ENCODE results near the gene FAM43B. TPM values are rescaled to one million over a fixed set of nuclear protein-coding genes. Genes with fewer than 3 reads are reported as not detected.

Gene FAM43B
- polyA plus RNA-seq, 2 of the 4 experiments (the other 2 are of a cell fraction): 0.76 to 6.9 TPM

DNA sequence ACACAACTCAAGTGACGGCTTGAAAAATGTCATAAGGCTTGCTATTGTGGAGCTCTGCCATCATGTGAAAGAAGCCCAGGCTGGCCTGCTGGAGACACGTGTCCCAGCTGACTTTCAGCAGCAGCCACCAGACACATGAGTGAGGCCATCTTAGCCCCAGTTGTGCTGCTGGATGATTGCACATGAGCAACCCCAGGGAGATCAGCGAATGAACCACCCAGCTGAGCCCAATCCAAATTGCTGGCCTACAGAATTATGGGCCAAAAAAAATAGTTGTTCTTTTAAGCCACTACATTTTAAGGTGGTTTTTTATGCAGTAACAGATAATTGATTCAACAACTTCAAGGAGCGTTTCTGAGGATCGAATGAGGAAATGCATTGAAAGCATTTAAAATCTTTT is 19.1 kb downstream of the FAM43B start:
- TF ChIP-seq TP53 (CRISPR knock-in tag; IDR thresholded peaks at IDR 0.05): no peak
- TF ChIP-seq EHMT2 (IDR thresholded peaks at IDR 0.05; ENCODE audit: low read depth): no peak
- TF ChIP-seq SMC3 (IDR thresholded peaks at IDR 0.05): no peak
- TF ChIP-seq, protein P1, sequence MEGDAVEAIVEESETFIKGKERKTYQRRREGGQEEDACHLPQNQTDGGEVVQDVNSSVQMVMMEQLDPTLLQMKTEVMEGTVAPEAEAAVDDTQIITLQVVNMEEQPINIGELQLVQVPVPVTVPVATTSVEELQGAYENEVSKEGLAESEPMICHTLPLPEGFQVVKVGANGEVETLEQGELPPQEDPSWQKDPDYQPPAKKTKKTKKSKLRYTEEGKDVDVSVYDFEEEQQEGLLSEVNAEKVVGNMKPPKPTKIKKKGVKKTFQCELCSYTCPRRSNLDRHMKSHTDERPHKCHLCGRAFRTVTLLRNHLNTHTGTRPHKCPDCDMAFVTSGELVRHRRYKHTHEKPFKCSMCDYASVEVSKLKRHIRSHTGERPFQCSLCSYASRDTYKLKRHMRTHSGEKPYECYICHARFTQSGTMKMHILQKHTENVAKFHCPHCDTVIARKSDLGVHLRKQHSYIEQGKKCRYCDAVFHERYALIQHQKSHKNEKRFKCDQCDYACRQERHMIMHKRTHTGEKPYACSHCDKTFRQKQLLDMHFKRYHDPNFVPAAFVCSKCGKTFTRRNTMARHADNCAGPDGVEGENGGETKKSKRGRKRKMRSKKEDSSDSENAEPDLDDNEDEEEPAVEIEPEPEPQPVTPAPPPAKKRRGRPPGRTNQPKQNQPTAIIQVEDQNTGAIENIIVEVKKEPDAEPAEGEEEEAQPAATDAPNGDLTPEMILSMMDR (IDR thresholded peaks at IDR 0.05): no peak
- TF ChIP-seq, protein P2, sequence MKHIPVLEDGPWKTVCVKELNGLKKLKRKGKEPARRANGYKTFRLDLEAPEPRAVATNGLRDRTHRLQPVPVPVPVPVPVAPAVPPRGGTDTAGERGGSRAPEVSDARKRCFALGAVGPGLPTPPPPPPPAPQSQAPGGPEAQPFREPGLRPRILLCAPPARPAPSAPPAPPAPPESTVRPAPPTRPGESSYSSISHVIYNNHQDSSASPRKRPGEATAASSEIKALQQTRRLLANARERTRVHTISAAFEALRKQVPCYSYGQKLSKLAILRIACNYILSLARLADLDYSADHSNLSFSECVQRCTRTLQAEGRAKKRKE (CRISPR knock-in tag; IDR thresholded peaks at IDR 0.05; ENCODE audit: low read depth): no peak
- no peak for TF ChIP-seq KDM1A (IDR thresholded peaks at IDR 0.05; ENCODE audit: low read depth)
- TF ChIP-seq HOXB5 (CRISPR knock-in tag; IDR thresholded peaks at IDR 0.05): no peak
- no peak for TF ChIP-seq CBX8 (IDR thresholded peaks at IDR 0.05)
- TF ChIP-seq, protein P3, sequence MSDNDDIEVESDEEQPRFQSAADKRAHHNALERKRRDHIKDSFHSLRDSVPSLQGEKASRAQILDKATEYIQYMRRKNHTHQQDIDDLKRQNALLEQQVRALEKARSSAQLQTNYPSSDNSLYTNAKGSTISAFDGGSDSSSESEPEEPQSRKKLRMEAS (IDR thresholded peaks at IDR 0.05): no peak
- TF ChIP-seq POLR2AphosphoS2 (conservative IDR thresholded peaks at IDR 0.05; ENCODE audit: low read length): no peak
- no peak for TF ChIP-seq CHD4 (IDR thresholded peaks at IDR 0.05; ENCODE audit: borderline replicate concordance)
- Histone ChIP-seq H3K4me3 (no peak overlapping the region), H3K4me1 (peaks cover 11% of the 10 kb centered on the region), H3K9me3 (peaks cover 8% of the 10 kb centered on the region; the same call in 1 of the 3 replicates), H3K27ac (no peak overlapping the region), H3K4me2 (no peak overlapping the region)
- FAIRE-seq (no peak), ATAC-seq (no peak), DNase-seq (ENCODE audit: low read depth in 1 of 2, low spot score in 1 of 2) (no peak)
- ChIA-PET CTCF (no interaction called here), POLR2A (no interaction called here)
- 78% methylated on average over 5 of the region's 5 CpGs for WGBS (ENCODE audit: missing lambda C conversion rate)

DNA sequence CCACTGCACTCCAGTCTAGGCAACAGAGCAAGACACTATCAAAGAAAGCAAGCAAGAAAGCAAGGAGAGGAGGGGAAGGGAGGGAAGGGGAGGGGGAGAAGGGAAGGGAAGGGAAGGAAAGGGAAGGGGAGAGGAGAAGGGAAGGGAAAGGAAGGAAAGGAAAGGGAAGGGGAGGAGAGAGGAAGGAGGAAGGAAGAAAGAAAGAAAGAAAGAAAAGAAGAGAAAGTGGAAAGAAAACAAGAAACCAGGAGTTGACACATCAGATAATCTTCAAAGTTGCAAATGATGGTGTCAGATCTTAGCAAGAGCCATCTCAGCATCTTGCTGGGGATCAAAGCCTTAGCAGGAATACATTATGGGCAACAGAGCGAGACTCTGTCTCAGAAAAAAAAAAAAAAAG is 21.6 kb downstream of the FAM43B start:
- POLR2A ChIA-PET: no interaction called here
- DNase-seq (ENCODE audit: low read depth in 1 of 2, low spot score in 1 of 2) (no peak), ATAC-seq (no peak), FAIRE-seq (no peak)
- peaks cover 8% of the 10 kb centered on the region; the same call in 1 of the 3 replicates for H3K9me3 ChIP-seq
- no peak overlapping the region for H3K4me2 ChIP-seq
- CTCF ChIA-PET: interaction anchor here (0.7 to 5.2 kb wide), 8 partner anchors 13 to 621 kb away, joined by 4 to 43 read pairs (median 5); partner anchors contain the start of genes CDA and PINK1
- no peak overlapping the region for H3K4me3 ChIP-seq
- H3K27ac ChIP-seq: no peak overlapping the region
- H3K4me1 ChIP-seq: peaks cover 14% of the 10 kb centered on the region
- TF ChIP-seq, protein P2 (CRISPR knock-in tag; IDR thresholded peaks at IDR 0.05; ENCODE audit: low read depth): no peak
- TF ChIP-seq NR3C1 (IDR thresholded peaks at IDR 0.05) (no peak), ESRRA (IDR thresholded peaks at IDR 0.05; ENCODE audit: borderline replicate concordance, low read length) (no peak), GATA3 (IDR thresholded peaks at IDR 0.05; ENCODE audit: borderline replicate concordance) (no peak), RNF2 (IDR thresholded peaks at IDR 0.05; ENCODE audit: borderline replicate concordance, low read depth) (no peak), FOSB (CRISPR knock-in tag; IDR thresholded peaks at IDR 0.05) (no peak), TP53 (CRISPR knock-in tag; IDR thresholded peaks at IDR 0.05) (no peak), BHLHE40 (IDR thresholded peaks at IDR 0.05; ENCODE audit: low read depth, low read length) (no peak), PHF8 (IDR thresholded peaks at IDR 0.05; ENCODE audit: borderline replicate concordance, low read depth) (no peak), EHF (CRISPR knock-in tag; IDR thresholded peaks at IDR 0.05) (no peak), EP300 (IDR thresholded peaks at IDR 0.05) (no peak)
- TF ChIP-seq, protein P4, sequence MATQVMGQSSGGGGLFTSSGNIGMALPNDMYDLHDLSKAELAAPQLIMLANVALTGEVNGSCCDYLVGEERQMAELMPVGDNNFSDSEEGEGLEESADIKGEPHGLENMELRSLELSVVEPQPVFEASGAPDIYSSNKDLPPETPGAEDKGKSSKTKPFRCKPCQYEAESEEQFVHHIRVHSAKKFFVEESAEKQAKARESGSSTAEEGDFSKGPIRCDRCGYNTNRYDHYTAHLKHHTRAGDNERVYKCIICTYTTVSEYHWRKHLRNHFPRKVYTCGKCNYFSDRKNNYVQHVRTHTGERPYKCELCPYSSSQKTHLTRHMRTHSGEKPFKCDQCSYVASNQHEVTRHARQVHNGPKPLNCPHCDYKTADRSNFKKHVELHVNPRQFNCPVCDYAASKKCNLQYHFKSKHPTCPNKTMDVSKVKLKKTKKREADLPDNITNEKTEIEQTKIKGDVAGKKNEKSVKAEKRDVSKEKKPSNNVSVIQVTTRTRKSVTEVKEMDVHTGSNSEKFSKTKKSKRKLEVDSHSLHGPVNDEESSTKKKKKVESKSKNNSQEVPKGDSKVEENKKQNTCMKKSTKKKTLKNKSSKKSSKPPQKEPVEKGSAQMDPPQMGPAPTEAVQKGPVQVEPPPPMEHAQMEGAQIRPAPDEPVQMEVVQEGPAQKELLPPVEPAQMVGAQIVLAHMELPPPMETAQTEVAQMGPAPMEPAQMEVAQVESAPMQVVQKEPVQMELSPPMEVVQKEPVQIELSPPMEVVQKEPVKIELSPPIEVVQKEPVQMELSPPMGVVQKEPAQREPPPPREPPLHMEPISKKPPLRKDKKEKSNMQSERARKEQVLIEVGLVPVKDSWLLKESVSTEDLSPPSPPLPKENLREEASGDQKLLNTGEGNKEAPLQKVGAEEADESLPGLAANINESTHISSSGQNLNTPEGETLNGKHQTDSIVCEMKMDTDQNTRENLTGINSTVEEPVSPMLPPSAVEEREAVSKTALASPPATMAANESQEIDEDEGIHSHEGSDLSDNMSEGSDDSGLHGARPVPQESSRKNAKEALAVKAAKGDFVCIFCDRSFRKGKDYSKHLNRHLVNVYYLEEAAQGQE (IDR thresholded peaks at IDR 0.05): no peak
- TF ChIP-seq, protein P5, sequence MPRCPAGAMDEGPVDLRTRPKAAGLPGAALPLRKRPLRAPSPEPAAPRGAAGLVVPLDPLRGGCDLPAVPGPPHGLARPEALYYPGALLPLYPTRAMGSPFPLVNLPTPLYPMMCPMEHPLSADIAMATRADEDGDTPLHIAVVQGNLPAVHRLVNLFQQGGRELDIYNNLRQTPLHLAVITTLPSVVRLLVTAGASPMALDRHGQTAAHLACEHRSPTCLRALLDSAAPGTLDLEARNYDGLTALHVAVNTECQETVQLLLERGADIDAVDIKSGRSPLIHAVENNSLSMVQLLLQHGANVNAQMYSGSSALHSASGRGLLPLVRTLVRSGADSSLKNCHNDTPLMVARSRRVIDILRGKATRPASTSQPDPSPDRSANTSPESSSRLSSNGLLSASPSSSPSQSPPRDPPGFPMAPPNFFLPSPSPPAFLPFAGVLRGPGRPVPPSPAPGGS (IDR thresholded peaks at IDR 0.05): no peak
- 78% methylated on average over 1 of the region's 1 CpG for WGBS (ENCODE audit: missing lambda C conversion rate)
